GM12878 (cell line): ENCODE results near the gene ODAD2. TPM values are rescaled to one million over a fixed set of nuclear protein-coding genes. Genes with fewer than 3 reads are reported as not detected.

Experiments
- ATAC-seq: fragments of 200-7000 bp; cut with Tn5 transposase; 3 replicates; pipeline ENCODE4 v1.9.1; 2020; ENCODE audit warnings: mild to moderate bottlenecking, moderate library complexity
- BruUV-seq: library from RNA; stranded (reverse); fragments of 400-500 nt; replicated peaks from 2 replicates; lab custom pipeline; 2021; lab: Mats Ljungman, UMichigan
- CTCF ChIA-PET: fragments of 300-600 bp; sonication (Branson Sonifier 250); formaldehyde crosslinking; extraction: SDS; loops from one replicate; lab custom pipeline; 2021; ENCODE audit warnings: inconsistent platforms; lab: Yijun Ruan, JAX
- POLR2A ChIA-PET: fragments of 350-600 bp; formaldehyde crosslinking; extraction: SDS; loops from one replicate; lab custom pipeline; 2021; ENCODE audit warnings: inconsistent platforms; lab: Charles Lee
- RAD21 ChIA-PET: fragments of 300-600 bp; sonication (Branson Sonifier 250); formaldehyde crosslinking; loops from one replicate; lab custom pipeline; 2023; ENCODE audit warnings: antibody characterized with exemption; ENCODE audit not compliant: unreplicated experiment; lab: Charles Lee
- SMC1A ChIA-PET: fragments of 300-600 bp; sonication (Branson Sonifier 250); formaldehyde crosslinking; loops from one replicate; lab custom pipeline; 2023; ENCODE audit not compliant: unreplicated experiment, uncharacterized antibody; lab: Charles Lee
- DNase-seq: peaks from one replicate; pipeline ENCODE4 v3.0.0-alpha.2; 2011; ENCODE audit warnings: low read depth, low spot score
- FAIRE-seq: peaks from 3 replicates; lab custom pipeline; 2011; peaks lifted over from hg19 to GRCh38; lab: Jason Lieb, UNC
- H2AFZ ChIP-seq: 2 replicates; pipeline ENCODE4 v1.6.0; 2011; ENCODE audit warnings: low read depth, low read length, control low read depth; ENCODE audit not compliant: control insufficient read depth
- H3K27ac ChIP-seq: 2 replicates; pipeline ENCODE4 v1.5.1; 2011; ENCODE audit warnings: control low read depth; ENCODE audit not compliant: control insufficient read depth, insufficient read depth
- H3K27me3 ChIP-seq, 2 experiments: replicated peaks in 1 of 2; 2 replicates each; pipeline versions ENCODE4 v1.6.0 to v1.6.1; 2011; ENCODE audit warnings: low read length in 1 of 2; ENCODE audit not compliant: control insufficient read depth in 2 of 2, insufficient read depth in 2 of 2
- H3K36me3 ChIP-seq, 2 experiments: 2 replicates each; pipeline ENCODE4 v1.5.1; 2011; ENCODE audit warnings: low read length in 1 of 2; ENCODE audit not compliant: control insufficient read depth in 2 of 2, insufficient read depth in 2 of 2
- H3K4me1 ChIP-seq: 2 replicates; pipeline ENCODE4 v1.6.1; 2011; ENCODE audit warnings: mild to moderate bottlenecking, low read length, moderate library complexity, mixed read lengths; ENCODE audit not compliant: control insufficient read depth, insufficient read depth
- H3K4me2 ChIP-seq: 2 replicates; pipeline ENCODE4 v1.6.0; 2011; ENCODE audit warnings: control low read depth; ENCODE audit not compliant: control insufficient read depth, insufficient read depth
- H3K4me3 ChIP-seq: fragments of 200-600 bp; sonication (generic); 2 replicates; pipeline ENCODE4 v1.5.1; 2016
- H3K79me2 ChIP-seq: 2 replicates; pipeline ENCODE4 v1.6.0; 2011; ENCODE audit warnings: low read length; ENCODE audit not compliant: control insufficient read depth, insufficient read depth
- H3K9ac ChIP-seq: 2 replicates; pipeline ENCODE4 v1.8.0; 2011; ENCODE audit warnings: low read length, control low read depth, mixed read lengths; ENCODE audit not compliant: control insufficient read depth, insufficient read depth
- H3K9me3 ChIP-seq: replicated peaks from 3 replicates; pipeline ENCODE4 v1.5.1; 2011; ENCODE audit warnings: mild to moderate bottlenecking, low read length; ENCODE audit not compliant: control insufficient read depth, insufficient read depth
- H4K20me1 ChIP-seq: 2 replicates; pipeline ENCODE4 v1.6.0; 2011; ENCODE audit not compliant: control insufficient read depth, insufficient read depth
- CREM ChIP-seq: IDR thresholded peaks from 2 replicates; pipeline ENCODE4 v1.6.1; 2014; ENCODE audit warnings: antibody characterized with exemption, low read depth
- EED ChIP-seq: sonication (generic); IDR thresholded peaks from 2 replicates; pipeline ENCODE4 v1.6.1; 2016; ENCODE audit warnings: antibody characterized with exemption, low read depth
- EGR1 ChIP-seq, 2 experiments: IDR thresholded peaks; 1 replicate in 1 of 2; 2 replicates in 1 of 2; pipeline ENCODE4 v1.6.1; 2011 to 2012; ENCODE audit warnings: low read depth in 2 of 2, low read length in 2 of 2, borderline replicate concordance in 1 of 2, mild to moderate bottlenecking in 1 of 2, moderate library complexity in 1 of 2
- GATAD2B ChIP-seq: fragments of 450-650 bp; conservative IDR thresholded peaks from 2 replicates; pipeline ENCODE4 v1.6.1; 2017; ENCODE audit warnings: low read depth, mild to moderate bottlenecking, moderate library complexity
- MEF2B ChIP-seq: fragments of 450-650 bp; IDR thresholded peaks from 2 replicates; pipeline ENCODE4 v1.6.1; 2018; ENCODE audit warnings: mild to moderate bottlenecking, moderate library complexity; ENCODE audit not compliant: partially characterized antibody, poor library complexity, severe bottlenecking
- MYC ChIP-seq: IDR thresholded peaks from 2 replicates; pipeline ENCODE4 v1.6.1; 2011; ENCODE audit warnings: mild to moderate bottlenecking, low read length, moderate library complexity, inconsistent platforms; ENCODE audit not compliant: insufficient read depth, insufficient replicate concordance, insufficient read length, severe bottlenecking
- PML ChIP-seq: IDR thresholded peaks from 2 replicates; pipeline ENCODE4 v1.6.1; 2012; ENCODE audit warnings: low read length, inconsistent platforms
- RCOR1 ChIP-seq: conservative IDR thresholded peaks from 2 replicates; pipeline ENCODE4 v1.6.1; 2012; ENCODE audit warnings: low read depth, low read length, improper control_type of control experiment
- STAT1 ChIP-seq: fragments of 450-650 bp; conservative IDR thresholded peaks from 2 replicates; pipeline ENCODE4 v1.6.1; 2014; ENCODE audit warnings: antibody characterized with exemption, mild to moderate bottlenecking
- ZNF24 ChIP-seq: fragments of 450-650 bp; IDR thresholded peaks from 2 replicates; pipeline ENCODE4 v1.6.1; 2017; ENCODE audit warnings: antibody characterized with exemption, mild to moderate bottlenecking
- WGBS: methylation state at CpG from one replicate; pipeline ENCODE4 v1.1.6; 2016; ENCODE audit warnings: low lambda C conversion rate; ENCODE audit not compliant: insufficient replicate concordance, insufficient coverage; ENCODE audit errors: missing lambda C conversion rate; 5-methylcytosine and 5-hydroxymethylcytosine counted together
- in situ Hi-C: fragments of 300-500 bp; cut with MboI; formaldehyde crosslinking; loops from 9 replicates; pipeline ENCODE4 v1.14.3; 2018; ENCODE audit warnings: mixed read lengths
- intact Hi-C: fragments of 100-400 bp; cut with micrococcal nuclease; formaldehyde crosslinking; loops from one replicate; pipeline ENCODE4 v1.14.2; 2022; ENCODE audit not compliant: unreplicated experiment
- polyA plus RNA-seq, 11 experiments: library from polyadenylated mRNA; depleted of rRNA in 4 of 11; unstranded in 6 of 11; stranded (reverse) in 5 of 11; fragments of >200 nt; fragmentation: Nextera tagmentation in 4 of 11; fragmentation: Illumina TruSeq in 1 of 11; extraction: Ambion mirVana in 4 of 11; extraction: Trizol in 1 of 11; gene quantifications; 1 replicate in 1 of 11; 2 replicates in 10 of 11; pipeline versions ENCODE4 v1.2.1 to v1.2.3, GENCODE V29; 2011 to 2016; ENCODE audit warnings: inconsistent platforms in 2 of 11, missing spikeins in 2 of 11, low read depth in 1 of 11
- total RNA-seq, 4 experiments: library from RNA; depleted of rRNA in 3 of 4; stranded (reverse); fragments of >200 nt in 3 of 4; fragmentation: Illumina TruSeq in 1 of 4; extraction: Trizol in 1 of 4; gene quantifications; 2 replicates each; pipeline versions ENCODE4 v1.2.1 to v1.2.3, GENCODE V29; 2013 to 2021
- TF ChIP-seq, protein P1 (sequence below): fragments of 450-650 bp; formaldehyde crosslinking; IDR thresholded peaks from 2 replicates; pipeline ENCODE4 v1.4.0; 2022; ENCODE audit warnings: mild to moderate bottlenecking, moderate library complexity
- TF ChIP-seq, protein P2 (sequence below), 3 experiments: IDR thresholded peaks in 2 of 3; conservative IDR thresholded peaks in 1 of 3; 2 replicates each; pipeline ENCODE4 v1.5.1; 2011; ENCODE audit warnings: low read depth in 3 of 3, low read length in 3 of 3, mild to moderate bottlenecking in 3 of 3, control low read depth in 2 of 3, moderate library complexity in 2 of 3, inconsistent platforms in 1 of 3, mixed read lengths in 1 of 3; ENCODE audit not compliant: control insufficient read depth in 2 of 3, insufficient read depth in 1 of 3; ENCODE audit errors: extremely low read depth in 1 of 3
- TF ChIP-seq, protein P3 (sequence below): fragments of 450-650 bp; IDR thresholded peaks from 2 replicates; pipeline ENCODE4 v1.6.1; 2016; ENCODE audit warnings: mild to moderate bottlenecking, moderate library complexity, borderline replicate concordance

The ODAD2 gene
- total and polyA plus RNA-seq, 10 of the 15 experiments (the other 5 are each of a cell fraction or from before 2014, with no cell fraction given), result not detected

DNA sequence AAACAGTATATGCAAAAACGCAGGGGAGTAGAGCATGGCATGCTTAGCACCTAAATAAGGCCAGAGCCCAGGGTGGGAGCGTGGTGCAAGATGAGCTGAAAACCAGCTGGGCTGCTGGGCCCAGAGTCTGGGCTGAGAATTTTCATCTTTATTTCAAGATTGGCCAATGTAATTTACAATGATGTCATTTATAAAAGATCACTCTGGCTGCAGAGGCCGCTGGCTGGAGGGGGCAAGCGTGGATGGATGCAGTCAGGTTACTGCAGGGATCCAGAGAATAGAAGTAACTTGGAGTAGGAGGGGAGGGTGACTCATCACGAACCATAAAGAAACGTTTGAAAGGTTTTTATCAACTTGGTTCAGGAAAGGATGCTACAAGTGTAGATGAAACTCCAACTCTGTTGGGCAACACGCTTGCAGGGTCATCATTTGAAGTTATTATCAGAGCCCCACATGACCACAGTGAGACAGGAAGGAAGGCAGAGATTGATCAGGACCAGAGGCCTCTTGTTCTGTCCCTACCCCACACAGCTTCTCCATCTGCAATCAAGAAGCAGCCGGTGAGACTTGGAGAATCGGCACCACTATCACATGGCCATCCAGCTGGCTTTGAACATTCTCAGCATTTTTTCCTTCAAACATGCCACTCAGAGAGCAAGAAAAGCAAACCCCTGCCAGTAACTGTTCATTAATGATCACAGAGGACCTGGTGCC, 49.2 kb downstream of the ODAD2 start (continued):
- TF ChIP-seq, protein P1, sequence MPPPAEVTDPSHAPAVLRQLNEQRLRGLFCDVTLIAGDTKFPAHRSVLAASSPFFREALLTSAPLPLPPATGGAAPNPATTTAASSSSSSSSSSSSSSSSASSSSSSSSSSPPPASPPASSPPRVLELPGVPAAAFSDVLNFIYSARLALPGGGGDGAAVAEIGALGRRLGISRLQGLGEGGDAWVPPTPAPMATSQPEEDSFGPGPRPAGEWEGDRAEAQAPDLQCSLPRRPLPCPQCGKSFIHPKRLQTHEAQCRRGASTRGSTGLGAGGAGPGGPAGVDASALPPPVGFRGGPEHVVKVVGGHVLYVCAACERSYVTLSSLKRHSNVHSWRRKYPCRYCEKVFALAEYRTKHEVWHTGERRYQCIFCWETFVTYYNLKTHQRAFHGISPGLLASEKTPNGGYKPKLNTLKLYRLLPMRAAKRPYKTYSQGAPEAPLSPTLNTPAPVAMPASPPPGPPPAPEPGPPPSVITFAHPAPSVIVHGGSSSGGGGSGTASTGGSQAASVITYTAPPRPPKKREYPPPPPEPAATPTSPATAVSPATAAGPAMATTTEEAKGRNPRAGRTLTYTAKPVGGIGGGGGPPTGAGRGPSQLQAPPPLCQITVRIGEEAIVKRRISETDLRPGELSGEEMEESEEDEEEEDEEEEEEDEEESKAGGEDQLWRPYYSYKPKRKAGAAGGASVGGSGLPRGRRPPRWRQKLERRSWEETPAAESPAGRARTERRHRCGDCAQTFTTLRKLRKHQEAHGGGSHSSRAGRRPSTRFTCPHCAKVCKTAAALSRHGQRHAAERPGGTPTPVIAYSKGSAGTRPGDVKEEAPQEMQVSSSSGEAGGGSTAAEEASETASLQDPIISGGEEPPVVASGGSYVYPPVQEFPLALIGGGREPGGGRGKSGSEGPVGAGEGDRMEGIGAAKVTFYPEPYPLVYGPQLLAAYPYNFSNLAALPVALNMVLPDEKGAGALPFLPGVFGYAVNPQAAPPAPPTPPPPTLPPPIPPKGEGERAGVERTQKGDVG (CRISPR knock-in tag), result no peak
- TF ChIP-seq GATAD2B, result no peak
- no peak for TF ChIP-seq MYC
- TF ChIP-seq, protein P2, sequence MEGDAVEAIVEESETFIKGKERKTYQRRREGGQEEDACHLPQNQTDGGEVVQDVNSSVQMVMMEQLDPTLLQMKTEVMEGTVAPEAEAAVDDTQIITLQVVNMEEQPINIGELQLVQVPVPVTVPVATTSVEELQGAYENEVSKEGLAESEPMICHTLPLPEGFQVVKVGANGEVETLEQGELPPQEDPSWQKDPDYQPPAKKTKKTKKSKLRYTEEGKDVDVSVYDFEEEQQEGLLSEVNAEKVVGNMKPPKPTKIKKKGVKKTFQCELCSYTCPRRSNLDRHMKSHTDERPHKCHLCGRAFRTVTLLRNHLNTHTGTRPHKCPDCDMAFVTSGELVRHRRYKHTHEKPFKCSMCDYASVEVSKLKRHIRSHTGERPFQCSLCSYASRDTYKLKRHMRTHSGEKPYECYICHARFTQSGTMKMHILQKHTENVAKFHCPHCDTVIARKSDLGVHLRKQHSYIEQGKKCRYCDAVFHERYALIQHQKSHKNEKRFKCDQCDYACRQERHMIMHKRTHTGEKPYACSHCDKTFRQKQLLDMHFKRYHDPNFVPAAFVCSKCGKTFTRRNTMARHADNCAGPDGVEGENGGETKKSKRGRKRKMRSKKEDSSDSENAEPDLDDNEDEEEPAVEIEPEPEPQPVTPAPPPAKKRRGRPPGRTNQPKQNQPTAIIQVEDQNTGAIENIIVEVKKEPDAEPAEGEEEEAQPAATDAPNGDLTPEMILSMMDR (IDR thresholded peaks at IDR 0.05 in 2 of 3, conservative IDR thresholded peaks at IDR 0.05 in 1 of 3; ENCODE audit: control insufficient read depth in 2 of 3, extremely low read depth in 1 of 3, insufficient read depth in 1 of 3, low read depth in 3 of 3, low read length in 3 of 3), result no peak

DNA sequence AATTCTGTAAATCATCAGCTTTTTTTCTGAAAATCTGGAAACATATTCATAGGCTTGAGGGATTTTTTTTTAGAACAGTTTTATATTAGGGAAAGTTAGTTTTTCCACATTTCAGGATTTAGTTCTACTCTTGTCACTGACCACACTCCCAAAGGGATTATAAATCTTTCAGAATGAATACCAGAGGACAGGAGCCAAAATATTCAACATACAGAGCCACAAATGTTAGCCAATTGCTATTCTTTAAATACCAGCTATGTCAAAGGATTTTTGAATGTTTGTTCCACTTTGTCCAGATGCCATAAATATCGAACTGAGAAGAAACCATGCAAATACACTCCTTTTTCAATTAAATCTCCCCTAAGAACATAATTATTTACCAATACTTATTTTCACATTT, 50.7 kb downstream of the ODAD2 start:
- BruUV-seq, result no TSS peak
- no peaks in the 10 kb centered on the region for H3K27me3 ChIP-seq
- ATAC-seq, result no peak
- no peak overlapping the region for H3K9ac ChIP-seq
- no peak overlapping the region for H2AFZ ChIP-seq
- no peaks in the 10 kb centered on the region for H3K36me3 ChIP-seq
- CTCF ChIA-PET, result interaction anchor here (0.6 kb wide), 1 partner anchor 22 kb away, joined by 3 read pairs; no protein-coding TSS in a partner anchor
- SMC1A ChIA-PET, result interaction anchor here (0.8 to 1.1 kb wide), 2 partner anchors 10 to 115 kb away, joined by 3 to 4 read pairs; no protein-coding TSS in a partner anchor
- intact Hi-C loops (no loop called here), in situ Hi-C loops (no loop called here)
- TF ChIP-seq STAT1, result no peak
- TF ChIP-seq, protein P3, sequence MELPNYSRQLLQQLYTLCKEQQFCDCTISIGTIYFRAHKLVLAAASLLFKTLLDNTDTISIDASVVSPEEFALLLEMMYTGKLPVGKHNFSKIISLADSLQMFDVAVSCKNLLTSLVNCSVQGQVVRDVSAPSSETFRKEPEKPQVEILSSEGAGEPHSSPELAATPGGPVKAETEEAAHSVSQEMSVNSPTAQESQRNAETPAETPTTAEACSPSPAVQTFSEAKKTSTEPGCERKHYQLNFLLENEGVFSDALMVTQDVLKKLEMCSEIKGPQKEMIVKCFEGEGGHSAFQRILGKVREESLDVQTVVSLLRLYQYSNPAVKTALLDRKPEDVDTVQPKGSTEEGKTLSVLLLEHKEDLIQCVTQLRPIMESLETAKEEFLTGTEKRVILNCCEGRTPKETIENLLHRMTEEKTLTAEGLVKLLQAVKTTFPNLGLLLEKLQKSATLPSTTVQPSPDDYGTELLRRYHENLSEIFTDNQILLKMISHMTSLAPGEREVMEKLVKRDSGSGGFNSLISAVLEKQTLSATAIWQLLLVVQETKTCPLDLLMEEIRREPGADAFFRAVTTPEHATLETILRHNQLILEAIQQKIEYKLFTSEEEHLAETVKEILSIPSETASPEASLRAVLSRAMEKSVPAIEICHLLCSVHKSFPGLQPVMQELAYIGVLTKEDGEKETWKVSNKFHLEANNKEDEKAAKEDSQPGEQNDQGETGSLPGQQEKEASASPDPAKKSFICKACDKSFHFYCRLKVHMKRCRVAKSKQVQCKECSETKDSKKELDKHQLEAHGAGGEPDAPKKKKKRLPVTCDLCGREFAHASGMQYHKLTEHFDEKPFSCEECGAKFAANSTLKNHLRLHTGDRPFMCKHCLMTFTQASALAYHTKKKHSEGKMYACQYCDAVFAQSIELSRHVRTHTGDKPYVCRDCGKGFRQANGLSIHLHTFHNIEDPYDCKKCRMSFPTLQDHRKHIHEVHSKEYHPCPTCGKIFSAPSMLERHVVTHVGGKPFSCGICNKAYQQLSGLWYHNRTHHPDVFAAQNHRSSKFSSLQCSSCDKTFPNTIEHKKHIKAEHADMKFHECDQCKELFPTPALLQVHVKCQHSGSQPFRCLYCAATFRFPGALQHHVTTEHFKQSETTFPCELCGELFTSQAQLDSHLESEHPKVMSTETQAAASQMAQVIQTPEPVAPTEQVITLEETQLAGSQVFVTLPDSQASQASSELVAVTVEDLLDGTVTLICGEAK, result no peak
- TF ChIP-seq CREM, result no peak
- TF ChIP-seq ZNF24, result no peak
- TF ChIP-seq EGR1 (IDR thresholded peaks at IDR 0.05; ENCODE audit: borderline replicate concordance in 1 of 2, low read depth in 2 of 2, low read length in 2 of 2), result no peak
- TF ChIP-seq EED, result no peak
- TF ChIP-seq PML, result no peak
- no peak for TF ChIP-seq MEF2B
- TF ChIP-seq RCOR1, result no peak
- no peaks in the 10 kb centered on the region for H3K9me3 ChIP-seq
- H3K79me2 ChIP-seq, result no peaks in the 10 kb centered on the region
- DNase-seq, result no peak
- FAIRE-seq, result no peak
- H3K4me3 ChIP-seq, result no peak overlapping the region
- H3K4me1 ChIP-seq, result no peaks in the 10 kb centered on the region
- H4K20me1 ChIP-seq, result no peaks in the 10 kb centered on the region
- POLR2A ChIA-PET, result no interaction called here
- RAD21 ChIA-PET, result no interaction called here
- 0% methylated on average over 1 of the region's 1 CpG for WGBS
- no peak overlapping the region for H3K4me2 ChIP-seq
- H3K27ac ChIP-seq, result no peak overlapping the region
